Uterus (tissue), 2 donors: Measurements from ENCODE around the gene LMCD1.

Source experiments
- CTCF ChIP-seq, 4 experiments: fragments of 200-600 bp in 2 of 4; fragments of 450-650 bp in 2 of 4; sonication (generic) in 2 of 4; IDR thresholded peaks; one replicate each; pipeline ENCODE4 v1.5.1; 2016 to 2019; ENCODE audit warnings: antibody characterized with exemption in 4 of 4, mild to moderate bottlenecking in 2 of 4, moderate library complexity in 1 of 4
- POLR2A ChIP-seq, 2 donors: fragments of 450-650 bp; IDR thresholded peaks; one replicate each; pipeline ENCODE4 v1.6.1; 2016; ENCODE audit warnings: antibody characterized with exemption in 2 of 2, mild to moderate bottlenecking in 1 of 2, moderate library complexity in 1 of 2

DNA sequence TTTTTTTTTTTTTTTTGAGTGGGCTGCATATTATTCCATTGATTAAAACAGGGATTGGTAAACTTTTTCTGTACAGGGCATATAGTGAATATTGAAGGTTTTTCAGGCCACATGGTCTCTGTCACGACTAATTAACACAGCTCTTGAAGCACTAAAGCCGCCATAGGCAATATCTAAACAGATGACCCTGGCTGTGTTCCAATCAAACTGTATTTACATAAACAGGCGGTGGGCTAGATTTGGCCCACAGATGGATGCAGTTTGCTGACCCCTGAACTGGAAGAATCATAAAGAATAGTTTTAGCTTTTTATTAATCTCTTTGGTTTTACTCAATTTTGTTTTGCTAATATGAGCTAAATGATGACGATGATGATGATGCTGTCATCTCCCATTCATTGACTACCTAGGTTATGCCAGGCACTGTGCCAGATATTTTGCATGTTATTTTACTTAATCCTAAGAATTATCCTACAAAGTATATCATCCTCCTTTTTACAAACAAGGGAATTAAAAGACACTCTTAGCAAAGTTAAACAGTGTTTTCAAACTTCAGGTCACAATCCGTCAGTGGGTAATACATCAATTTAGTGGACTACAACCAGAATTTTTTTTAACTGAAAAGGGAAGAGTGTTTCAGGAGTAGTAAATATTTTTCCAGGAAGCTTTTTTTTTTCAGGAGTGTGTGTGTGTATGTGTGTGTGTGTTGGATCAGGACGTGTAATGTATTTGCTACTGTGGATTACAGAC lies 54.3 kb downstream of the LMCD1 start:
- TF ChIP-seq CTCF (IDR thresholded peaks at IDR 0.05): no peak
- no peak for TF ChIP-seq POLR2A (IDR thresholded peaks at IDR 0.05)
